Stimulated activated CD4-positive, alpha-beta T cell treated with anti-CD3 and anti-CD28 coated beads, TNF-alpha, amount 100 ng/mL, for 4 hours (primary cell): Measurements from ENCODE around the gene PHLDA2.
"Not testable (repeated sequence)": the region's sequence is repeated elsewhere in the genome, so short reads cannot be mapped to it uniquely, and the experiment has no call there.

Experiments
- DNase-seq, 3 experiments: peaks; one replicate each; pipeline ENCODE4 v3.0.0-alpha.2; 2020; ENCODE audit warnings: low read depth in 3 of 3

PHLDA2 gene

GRCh38 chr11:2914455-2915195 lies 14.6 kb downstream of the PHLDA2 start:
- no peak for DNase-seq

DNA sequence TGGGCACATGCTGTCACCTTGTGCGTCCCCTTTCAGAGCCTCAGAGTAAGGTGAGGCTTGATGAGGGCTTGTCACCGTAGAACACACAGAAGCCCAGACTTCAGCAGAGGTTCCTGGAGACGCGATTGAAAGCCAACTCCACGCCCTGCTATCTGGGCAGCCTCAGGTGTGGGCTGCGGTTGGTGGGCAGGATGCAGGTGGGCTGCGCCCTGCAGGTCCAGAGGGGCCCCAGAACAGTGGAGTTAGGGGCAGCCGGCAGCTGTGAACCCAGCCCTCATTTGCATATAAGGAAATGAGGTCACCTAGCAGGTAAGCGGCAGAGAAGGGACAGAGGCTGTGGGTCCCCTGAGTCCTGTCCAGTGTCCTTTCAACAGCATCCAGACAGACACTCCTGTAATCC lies 15.4 kb downstream of the PHLDA2 start:
- DNase-seq, result no peak

DNA sequence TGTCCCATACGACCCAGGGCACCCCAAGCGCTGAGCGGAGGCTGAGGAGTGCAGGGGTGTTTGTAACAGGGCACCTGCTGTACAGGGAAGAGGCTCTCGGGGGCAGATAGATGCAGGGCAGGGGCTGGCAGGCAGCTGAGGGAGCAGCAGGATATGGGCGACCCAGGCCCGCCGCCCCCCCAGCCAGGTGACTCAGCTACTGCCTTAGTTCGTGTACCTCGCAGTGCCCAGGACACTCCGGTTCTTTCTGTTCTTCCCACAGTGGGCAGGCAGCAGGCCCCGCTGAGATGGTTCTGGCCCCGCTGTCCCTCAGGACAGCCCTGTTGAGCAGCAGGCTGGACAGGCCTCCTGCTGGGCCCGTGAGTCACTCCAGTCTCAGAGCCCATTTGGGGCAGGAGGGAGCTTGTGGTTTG lies 16.2 kb downstream of the PHLDA2 start:
- DNase-seq, result no peak

- no peak for DNase-seq
Observed at GRCh38 chr11:2912498-2912897, 16.7 kb downstream of the PHLDA2 start.

DNA sequence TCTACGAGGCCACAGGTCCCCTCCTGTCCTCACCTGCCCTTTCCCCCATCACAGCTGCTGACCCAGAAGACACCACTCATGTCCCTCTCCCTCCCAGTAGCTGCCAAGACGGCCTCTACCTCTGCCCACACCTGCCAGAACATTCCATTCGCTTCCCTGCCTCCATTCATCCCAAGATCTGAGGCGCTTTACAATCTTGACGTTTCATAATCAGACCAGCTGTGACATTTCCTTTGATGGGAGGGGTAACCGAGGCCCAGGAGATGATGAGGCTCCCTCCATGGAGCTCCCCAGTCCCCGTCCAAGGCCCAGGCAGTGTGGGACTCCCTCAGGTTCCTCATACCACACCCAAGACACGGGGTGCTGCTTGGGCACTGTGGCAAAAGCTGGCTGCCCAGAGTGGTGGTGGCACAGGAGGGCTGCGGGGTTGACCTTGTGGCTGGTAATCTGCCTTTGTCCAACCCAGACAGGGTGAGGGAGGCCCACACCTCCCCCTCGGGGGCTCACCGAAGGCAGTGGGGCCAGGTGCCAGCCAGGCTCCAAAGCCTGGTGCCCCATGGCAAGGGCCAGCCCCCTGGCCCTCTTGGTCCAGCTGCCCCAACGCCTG lies 17.3 kb downstream of the PHLDA2 start:
- no peak for DNase-seq

DNA sequence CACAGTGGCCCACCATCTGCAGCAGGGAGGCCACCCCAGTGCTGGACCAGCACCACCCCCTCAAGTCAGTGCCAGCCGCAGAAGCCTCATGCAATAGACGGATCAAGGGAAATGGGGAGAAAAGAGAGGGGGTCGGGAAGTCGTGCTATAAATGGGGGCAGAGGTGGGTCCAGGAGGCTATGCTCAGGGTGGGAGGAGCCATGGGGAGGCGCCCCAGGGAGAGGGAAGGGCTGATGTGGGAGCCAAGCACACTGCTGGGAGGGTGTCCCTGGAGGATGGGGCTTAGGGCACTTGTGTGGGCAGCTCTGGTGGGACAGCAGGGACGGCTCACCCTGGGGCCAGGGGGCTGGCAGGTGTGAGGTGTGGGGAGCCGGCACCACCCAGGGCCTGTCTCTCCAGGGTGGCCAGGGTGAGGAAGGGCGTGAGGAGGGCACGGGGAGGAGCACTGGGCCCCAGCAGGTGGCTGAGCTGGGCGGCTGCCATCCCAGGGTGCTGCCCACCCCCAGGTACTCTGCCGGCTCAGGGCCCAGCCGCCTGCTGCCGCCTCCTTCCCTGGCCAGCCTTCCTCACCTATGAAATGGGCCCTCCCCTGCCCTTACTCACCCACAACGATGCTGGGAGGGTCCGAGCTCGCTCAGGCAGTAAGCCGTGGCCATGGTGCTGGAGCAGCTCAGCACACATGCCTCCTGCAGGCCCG lies 18.0 kb downstream of the PHLDA2 start:
- DNase-seq, result no peak

DNA sequence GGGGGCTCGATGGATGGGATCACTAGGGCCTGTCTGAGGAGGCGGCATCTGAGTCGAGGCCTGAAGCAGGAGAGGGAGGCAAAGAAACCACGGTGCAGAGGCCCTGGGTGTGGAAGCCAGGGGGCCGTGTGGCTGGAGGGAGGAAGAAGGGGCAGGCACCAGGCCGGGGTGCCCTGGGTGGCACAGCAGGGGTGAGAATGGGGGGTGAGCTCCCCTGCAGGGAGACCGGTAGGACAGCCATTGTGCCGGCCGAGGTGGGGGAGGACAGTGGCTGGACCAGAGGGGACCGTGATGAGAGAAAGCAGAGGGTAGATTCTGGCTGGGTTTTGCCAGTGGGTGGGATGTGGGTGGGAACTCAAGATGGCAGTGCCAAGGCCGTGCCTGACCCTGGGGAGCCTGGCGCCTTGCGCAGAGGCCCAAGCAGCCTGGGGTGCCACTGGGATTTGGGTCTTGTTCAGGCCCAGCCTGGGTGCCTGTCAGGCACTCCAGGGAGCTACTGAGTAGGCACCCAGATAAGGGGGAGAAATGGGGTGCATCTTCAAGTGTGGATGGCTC lies 18.7 kb downstream of the PHLDA2 start:
- DNase-seq, result no peak

DNA sequence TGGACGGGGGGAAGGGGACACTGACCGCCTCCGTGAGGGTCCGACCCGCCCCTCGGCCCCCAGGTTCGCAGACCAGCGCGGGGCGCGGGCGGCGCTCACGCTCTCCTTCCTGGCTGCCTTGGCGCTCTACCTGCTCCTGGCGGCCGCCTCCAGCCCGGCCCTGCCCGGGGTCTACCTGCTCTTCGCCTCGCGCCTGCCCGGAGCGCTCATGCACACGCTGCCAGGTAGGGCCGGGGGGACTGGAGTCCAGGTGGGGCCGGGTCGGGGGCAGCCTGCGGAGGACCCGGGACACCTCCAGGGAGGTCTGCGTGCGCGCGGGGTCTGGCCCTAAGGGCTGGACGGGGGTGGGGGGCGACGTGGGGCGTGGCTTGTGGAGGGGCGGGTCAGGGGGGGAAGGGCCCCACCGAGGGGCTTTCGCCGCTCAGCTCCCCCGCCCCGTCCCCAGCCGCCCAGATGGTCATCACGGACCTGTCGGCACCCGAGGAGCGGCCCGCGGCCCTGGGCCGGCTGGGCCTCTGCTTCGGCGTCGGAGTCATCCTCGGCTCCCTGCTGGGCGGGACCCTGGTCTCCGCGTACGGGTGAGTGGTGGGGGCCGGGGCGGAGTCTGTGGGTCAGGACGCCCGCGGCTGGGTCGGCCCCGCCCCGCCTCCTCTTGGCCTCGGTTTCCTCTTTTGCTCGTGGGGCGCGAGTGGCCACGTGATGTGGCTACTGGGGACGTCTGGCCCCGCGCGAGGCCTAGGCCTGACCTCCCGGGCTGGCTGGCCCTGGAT lies 19.9 kb downstream of the PHLDA2 start:
- DNase-seq, result no peak

DNA sequence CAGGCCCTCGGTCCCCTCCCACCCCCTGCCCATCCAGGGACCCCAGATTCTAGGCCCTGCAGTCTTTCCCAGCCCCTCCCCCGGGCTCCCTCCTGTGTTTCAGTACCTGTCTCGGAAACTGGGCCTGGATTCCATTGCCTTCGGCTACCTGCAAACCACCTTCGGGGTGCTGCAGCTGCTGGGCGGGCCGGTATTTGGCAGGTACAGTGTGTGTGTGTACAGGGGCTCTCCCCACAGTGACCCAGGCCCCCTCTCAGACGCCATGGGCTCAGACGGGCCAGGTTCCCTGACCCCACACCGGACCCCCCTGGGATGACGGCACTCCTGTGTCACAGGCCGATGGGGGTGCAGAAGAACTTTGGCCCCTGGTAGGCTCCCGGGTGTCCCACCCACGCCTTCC lies 21.1 kb downstream of the PHLDA2 start:
- no peak for DNase-seq

GRCh38 chr11:2905299-2905698 lies 23.9 kb downstream of the PHLDA2 start:
- DNase-seq, result not testable (repeated sequence)

- no peak for DNase-seq
Observed at GRCh38 chr11:2904153-2905052, 24.8 kb downstream of the PHLDA2 start.

DNA sequence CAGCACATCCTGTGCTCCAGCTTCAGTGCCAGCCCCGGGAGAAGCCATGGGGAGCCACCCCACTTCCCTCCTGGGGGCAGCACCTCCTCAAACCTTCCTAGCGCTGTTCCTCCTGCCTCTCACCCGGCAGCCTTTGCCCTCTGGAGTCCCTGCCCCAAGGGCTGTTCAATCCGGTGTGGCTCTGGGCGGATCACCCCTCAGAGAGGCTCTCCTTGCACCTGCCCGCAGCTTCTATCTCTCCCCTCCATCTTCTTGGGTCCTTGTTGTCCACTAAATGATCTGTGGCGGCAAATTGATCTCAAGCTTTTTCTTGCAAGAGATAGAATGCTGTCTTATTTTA lies 25.6 kb downstream of the PHLDA2 start:
- no peak for DNase-seq

DNA sequence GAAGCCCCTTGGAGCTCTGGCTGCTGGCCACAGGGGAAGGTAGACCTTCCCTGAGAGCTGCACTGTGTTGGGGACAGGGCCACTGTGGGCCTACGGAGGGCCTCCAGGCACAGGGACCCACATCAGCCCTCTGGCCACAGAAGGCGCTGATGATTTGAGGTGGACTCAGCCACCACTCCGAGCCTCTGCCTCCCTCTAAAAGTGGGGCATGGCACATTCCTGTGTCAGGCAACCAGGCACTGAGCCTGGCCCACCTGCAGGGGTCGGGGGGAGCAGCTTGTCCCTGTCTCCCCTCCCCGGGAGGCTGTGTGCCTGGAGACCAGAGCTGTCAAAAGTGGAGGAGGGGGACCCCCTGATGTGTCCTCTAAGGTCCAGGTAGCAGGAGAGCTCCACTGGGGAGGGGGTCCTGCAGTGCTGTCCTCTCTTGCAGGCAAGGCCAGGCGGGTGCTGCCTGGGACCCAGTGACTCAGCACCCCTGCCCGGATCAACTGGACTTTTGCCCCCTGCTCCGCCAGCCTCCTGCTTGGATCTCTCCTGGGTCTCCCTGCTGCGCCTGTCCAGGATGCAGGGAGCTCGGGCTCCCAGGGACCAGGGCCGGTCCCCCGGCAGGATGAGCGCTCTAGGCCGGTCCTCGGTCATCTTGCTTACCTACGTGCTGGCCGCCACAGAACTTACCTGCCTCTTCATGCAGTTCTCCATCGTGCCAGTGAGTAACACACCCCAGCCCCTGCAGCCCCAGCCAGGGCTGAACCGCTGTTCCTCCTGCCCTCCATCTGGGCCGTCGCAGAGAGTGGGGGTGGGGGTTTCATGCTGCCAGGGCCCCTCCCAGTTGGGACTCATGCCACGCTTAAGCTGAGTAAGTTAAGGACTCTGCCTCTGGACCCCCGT lies 26.2 kb downstream of the PHLDA2 start:
- DNase-seq, result no peak

DNA sequence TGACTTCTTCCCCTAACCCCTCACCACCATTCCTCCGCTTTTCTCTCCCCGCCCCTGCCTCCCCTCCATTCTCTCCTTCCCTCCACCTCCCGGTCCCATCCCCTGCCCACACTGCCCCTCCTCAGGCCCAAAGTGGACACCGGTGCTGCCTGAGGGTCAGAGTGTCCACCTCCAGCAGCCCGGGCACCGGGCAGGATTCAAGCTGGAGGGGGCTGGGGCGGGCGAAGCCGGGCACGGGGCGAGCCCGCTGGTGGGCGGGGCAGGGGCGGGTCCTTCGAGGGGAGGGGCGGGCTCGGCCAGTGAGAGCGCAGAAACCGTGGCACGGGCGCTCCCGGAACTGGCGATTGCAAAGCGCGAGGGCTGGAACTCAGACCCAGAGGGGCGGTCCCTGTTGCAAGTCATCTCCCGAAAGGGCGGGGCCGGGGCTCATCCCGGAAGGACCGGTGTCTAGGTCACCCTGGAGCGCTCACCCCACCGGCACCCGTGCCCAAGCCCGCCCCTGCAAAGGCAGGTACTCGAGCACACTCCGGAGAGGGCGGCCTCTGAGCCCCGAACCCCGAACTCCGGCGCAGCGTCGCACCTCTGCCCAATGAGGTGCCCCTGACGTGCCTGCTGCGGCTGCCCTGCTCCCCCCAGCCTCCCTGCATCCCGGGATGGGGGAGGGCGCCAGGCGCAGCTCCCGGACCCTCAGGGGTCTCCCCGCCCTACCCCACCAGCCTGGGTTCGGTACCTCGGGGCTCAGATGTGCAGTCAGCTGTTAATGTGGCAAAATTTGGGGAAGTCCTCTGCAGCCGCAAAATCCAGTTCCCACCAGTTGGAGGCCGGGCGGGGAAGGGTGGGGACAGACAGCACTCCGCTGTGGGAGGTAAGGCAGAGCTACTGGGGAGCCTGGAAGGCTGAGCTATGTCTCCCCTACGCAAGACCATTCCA lies 27.1 kb downstream of the PHLDA2 start:
- DNase-seq, result peak; percentile 71 to 86 (median 81)

- no peak for DNase-seq
Observed at GRCh38 chr11:2901196-2901796, 27.9 kb downstream of the PHLDA2 start.

- no peak for DNase-seq
Observed at GRCh38 chr11:2899080-2899783, 30.0 kb downstream of the PHLDA2 start.

GRCh38 chr11:2898366-2899079 lies 30.7 kb downstream of the PHLDA2 start:
- DNase-seq, result peak in 1 of 3 experiments; percentile 32
